ENCODE results near the gene GPR37L1.
"Not testable (repeated sequence)": the region's sequence is repeated elsewhere in the genome, so short reads cannot be mapped to it uniquely, and the experiment has no call there.

GPR37L1 gene

GRCh38 chr1:202110977-202111376 is 11.7 kb upstream of the GPR37L1 start:
- DNase-seq (ENCODE audit: low spot score): no peak

- not testable (repeated sequence) for DNase-seq (ENCODE audit: low spot score)
Measured at GRCh38 chr1:202111589-202111988, 11.1 kb upstream of the GPR37L1 start.

DNA sequence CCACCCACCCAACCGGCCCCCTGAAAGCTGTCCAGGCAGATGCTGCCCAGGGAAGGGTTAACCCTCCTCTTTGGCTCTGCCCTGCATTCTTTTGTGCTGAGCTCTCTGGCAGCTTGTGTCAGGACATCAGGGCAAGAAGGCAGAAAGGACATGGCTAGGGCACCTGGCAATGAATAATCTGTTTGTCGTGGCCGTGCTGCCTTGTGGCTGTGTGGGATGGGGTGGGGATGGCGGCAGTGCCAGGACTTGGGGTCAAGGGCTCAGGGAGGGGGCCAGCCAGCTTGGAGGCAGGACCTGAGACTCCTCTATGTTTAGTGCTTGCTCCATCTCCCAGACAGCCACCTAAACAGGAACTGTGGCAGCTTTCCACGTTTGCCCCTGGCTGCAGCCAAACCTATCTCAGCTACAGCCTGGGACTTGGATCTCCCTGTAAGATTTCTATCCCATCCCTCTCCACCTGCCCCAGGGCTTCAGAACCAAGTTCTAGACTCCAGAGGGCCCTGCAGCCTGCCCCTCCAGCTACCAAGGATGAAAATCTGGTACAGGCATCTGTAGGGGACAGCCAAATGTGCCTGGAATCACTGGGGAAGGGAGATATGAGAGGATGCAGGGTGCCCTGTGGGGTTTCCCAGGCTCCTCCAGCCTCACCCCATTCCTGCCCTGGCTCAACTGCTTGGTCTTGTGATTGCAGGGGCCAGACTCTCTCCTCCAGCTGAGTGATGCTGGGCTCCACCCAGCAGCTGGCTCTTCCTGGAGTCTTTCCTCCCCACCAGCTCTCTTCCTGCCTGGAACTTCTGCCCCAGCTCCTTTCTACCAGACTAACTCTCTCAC is 9.6 kb upstream of the GPR37L1 start:
- DNase-seq (ENCODE audit: low spot score): no peak

GRCh38 chr1:202113690-202114300 is 8.9 kb upstream of the GPR37L1 start:
- DNase-seq (ENCODE audit: low spot score): no peak

DNA sequence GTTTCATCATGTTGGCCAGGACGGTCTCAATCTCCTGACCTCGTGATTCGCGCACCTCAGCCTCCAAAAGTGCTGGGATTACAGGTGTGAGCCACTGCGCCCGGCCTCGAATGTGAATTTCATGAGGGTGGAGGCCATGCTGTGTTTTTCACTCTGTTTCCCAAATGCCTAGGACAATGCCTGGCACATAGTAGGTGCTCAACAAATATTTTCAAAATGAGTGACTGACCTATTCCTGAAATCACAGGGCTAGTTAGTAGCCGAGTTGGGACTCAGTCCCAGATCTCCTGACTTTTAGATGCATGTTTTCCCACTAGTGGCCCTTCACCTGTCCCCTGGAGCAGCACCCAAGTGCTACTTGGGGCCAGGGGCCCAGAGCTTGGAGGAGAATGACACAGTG is 6.4 kb upstream of the GPR37L1 start:
- no peak for DNase-seq (ENCODE audit: low spot score)

DNA sequence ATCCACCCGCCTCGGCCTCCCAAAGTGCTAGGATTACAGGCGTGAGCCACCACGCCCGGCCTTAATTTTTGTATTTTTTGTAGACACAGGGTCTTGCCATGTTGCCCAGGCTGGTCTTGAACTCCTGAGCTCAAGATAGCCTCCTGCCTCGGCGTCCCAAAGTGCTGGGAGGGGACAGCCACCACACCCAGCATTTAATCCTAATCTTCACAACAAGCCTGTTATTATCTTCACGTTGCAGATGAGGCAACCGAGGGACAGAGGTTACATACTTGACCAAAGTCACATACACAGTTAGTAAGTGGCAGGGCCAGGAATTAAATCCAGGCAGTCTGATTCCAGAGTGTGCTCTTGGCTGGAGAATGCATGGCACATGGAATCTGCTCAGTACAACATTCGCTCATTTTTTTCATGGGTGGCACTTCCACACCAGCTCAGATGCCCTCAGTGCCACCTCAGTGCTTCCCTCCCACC is 4.8 kb upstream of the GPR37L1 start:
- DNase-seq (ENCODE audit: low spot score): no peak

DNA sequence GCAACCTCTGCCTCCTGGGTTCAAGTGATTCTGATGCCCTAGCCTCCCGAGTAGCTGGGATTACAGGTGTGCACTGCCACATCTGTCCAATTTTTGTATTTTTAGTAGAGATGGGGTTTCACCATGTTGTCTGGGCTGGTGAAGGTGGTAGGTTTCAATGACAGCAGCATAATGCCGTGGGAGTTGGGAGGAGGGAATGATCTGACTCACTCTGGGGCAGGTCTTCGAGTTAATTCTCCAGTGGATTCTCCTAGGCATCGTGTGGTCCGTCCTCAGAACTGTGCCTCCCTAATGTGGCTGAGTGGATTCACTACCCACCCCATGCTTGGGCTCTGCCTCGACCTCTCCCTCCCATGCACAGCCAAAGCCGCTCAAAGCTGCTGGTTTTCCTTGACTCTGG is 1.7 kb upstream of the GPR37L1 start:
- no peak for DNase-seq (ENCODE audit: low spot score)

DNA sequence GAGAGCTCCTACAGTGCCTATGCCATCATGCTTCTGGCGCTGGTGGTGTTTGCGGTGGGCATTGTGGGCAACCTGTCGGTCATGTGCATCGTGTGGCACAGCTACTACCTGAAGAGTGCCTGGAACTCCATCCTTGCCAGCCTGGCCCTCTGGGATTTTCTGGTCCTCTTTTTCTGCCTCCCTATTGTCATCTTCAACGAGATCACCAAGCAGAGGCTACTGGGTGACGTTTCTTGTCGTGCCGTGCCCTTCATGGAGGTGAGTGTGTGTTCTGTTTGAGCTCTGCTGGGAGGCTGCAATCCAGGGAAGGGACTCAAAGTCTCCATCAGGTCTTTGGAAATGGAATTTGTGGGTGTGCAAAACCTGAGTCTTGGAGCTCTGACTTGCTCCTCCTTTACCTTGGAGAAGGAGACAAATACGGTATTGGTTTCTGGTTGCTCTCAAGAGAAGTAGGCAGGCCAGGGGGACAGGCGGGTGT is 658 bp downstream of the GPR37L1 start:
- DNase-seq (ENCODE audit: low spot score): no peak

DNA sequence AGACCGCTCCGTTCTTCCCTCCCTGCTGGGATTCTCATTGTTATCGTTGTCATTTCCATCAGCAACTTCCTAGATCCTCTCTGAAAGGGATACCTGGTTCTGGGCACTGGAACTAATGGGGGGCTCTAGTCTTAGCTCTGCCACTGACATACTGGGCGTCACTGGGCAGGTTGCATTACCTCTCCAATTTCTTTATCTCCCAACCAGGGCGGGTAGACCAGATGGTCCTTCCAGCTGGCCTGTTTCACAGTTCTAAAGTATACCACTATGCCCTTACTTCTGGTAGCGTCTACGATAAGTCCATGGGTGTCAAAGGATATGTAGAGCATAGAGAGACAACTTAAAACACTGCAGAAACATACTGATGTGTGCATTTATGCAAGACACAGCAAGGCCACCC is 1.4 kb downstream of the GPR37L1 start:
- DNase-seq (ENCODE audit: low spot score): no peak

GRCh38 chr1:202125611-202126010 is 2.9 kb downstream of the GPR37L1 start:
- DNase-seq (ENCODE audit: low spot score): no peak

- no peak for DNase-seq (ENCODE audit: low spot score)
Measured at GRCh38 chr1:202126426-202126825, 3.7 kb downstream of the GPR37L1 start.

DNA sequence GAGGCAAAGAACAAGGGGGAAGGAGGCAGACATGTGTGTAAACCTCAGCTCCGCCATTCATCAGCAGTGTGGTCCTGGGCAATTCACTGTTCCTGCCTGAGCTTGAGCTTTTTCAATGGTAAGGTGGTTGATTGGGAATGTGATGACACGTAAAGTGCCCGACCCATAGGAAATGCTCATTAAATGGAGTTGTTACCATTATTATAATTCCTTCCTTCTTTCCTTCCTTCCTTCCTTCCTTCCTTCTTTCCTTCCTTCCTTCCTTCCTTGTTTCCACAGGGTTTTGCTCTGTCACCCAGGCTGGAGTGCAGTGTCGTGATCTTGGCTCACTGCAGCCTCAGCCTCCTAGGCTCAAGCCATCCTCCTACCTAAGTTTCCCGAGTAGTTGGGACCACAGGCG is 4.3 kb downstream of the GPR37L1 start:
- DNase-seq (ENCODE audit: low spot score): no peak

GRCh38 chr1:202127836-202128622 is 5.3 kb downstream of the GPR37L1 start:
- no peak for DNase-seq (ENCODE audit: low spot score)

DNA sequence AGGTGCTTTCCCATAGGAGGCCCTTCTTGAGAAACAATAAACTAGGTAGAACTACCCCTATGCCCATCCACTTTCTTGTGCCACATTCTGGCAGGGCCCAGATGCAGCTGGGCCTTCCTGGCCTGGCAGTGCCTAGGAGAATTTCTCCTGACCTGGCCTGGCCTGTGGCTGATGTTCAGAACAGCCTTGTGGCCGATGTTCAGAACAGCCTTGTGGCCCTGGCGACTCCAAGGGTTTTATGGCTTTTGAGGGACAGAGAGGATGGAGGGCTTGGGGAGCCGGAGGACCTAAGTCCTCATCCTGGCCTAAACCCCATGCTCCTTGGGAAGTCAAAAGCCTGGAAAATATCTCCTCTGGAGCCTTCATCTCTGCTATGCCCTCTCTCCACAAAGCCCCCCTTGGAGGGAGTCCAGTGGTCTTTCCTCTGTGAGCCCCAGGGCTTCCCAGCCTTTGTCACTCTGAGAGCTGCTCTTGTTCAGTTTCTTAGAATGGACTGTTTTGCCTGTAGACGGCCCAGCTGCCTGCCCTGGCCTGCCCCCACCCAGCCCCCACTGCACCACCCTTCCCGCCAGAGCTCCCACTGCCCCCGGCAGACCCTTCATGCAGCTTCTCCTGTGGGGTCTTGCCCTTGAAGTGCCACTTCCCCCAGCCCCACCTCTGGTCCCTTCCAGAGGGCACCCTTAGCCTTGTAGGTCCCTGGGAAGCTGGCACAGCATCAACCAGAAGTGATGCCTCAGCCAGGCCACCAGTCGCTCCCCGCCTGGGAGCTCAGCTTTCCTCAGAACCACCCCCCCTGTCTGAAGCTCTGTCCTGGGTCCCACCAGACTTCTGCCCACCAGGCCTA is 7.0 kb downstream of the GPR37L1 start:
- DNase-seq (ENCODE audit: low spot score): no peak

GRCh38 chr1:202130297-202130721 is 7.6 kb downstream of the GPR37L1 start:
- no peak for DNase-seq (ENCODE audit: low spot score)

- DNase-seq (ENCODE audit: low spot score): no peak
Measured at GRCh38 chr1:202130816-202131522, 8.3 kb downstream of the GPR37L1 start.

GRCh38 chr1:202131956-202132821 is 9.5 kb downstream of the GPR37L1 start:
- no peak for DNase-seq (ENCODE audit: low spot score)

DNA sequence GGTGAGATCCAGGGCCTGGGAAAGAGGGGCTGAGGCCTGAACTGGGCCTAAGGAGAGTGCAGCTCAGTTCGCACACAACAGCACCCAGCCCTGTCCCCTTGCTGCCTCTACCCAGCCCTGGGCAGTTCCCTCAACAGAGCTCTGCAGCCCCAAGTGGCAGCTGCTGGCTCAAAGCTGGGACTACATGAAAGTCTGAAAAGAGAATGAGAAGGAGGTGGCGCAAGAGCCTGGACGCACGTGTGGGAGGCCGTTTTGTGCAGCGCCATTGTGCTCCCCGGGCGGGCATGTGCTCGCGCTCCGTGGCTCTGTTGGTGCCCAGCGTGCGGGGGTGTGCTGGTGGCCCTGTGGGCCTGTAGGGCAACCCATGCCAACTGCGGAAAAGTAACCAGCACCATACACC is 10.3 kb downstream of the GPR37L1 start:
- DNase-seq (ENCODE audit: low spot score): no peak

DNA sequence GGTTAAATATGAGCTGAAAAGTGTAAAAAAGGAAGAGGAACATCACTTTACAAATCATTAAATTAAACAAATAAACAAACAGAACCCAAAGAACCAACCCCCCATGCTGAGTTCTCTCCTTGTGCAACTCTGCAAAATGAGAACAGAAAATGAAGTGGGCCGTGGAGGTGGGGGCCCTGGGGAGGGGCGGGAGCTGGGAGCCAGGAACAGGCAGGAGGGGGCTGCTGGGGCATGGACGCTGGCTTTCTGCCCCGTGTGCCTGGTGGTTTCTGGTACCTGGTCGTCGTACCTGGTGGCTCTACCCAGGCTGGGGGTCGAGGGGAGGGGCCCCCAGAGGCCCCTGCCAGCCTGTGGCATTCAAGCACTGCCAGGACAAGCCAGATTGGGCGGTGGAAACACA is 10.8 kb downstream of the GPR37L1 start:
- no peak for DNase-seq (ENCODE audit: low spot score)

DNA sequence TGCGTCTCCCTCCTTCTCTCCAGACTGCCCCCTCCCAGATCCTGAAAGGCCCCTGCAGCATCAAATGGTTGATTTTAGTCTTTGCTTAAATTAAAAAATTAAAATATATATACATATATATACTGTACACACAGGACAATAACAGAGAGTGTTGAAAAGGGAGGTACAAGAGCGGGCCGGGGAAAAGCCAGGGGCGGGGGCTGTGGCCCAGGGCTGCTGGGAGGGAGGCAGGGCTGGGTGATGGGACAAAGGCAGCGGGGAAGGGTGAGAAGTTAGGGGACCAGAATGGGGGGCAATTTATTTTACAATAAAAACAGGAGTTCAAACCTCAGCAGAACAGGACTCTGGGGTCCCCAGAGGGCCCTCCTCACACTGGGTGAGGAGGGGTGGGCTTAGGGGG is 11.3 kb downstream of the GPR37L1 start:
- no peak for DNase-seq (ENCODE audit: low spot score)
